Measurements from ENCODE around the gene EYS. TPM values are rescaled to one million over a fixed set of nuclear protein-coding genes. Genes with fewer than 3 reads are reported as not detected.

Gene EYS
- total RNA-seq, 1 experiment from 2014 or later = 1.5 TPM

- Mint-ChIP-seq H3K27ac (ENCODE audit: low read depth, unreplicated experiment) (no peak overlapping the region), H3K27me3 (ENCODE audit: insufficient read depth, unreplicated experiment) (no peaks in the 10 kb centered on the region), H3K36me3 (ENCODE audit: insufficient read depth, unreplicated experiment) (no peaks in the 10 kb centered on the region), H3K4me1 (ENCODE audit: insufficient read depth, unreplicated experiment) (no peaks in the 10 kb centered on the region), H3K9me3 (ENCODE audit: unreplicated experiment) (peaks cover 9% of the 10 kb centered on the region), H3K4me3 (ENCODE audit: unreplicated experiment) (no peak overlapping the region)
- DNase-seq (ENCODE audit: unreplicated experiment) = peak; percentile 27
- no peak for TF ChIP-seq CTCF (IDR thresholded peaks at IDR 0.05; ENCODE audit: unreplicated experiment)
- POLR2A ChIA-PET = interaction anchor here (0.7 kb wide), 1 partner anchor 175 kb away, joined by 3 read pairs; no protein-coding TSS in a partner anchor
- no TSS peak for BruUV-seq (replicated peaks)
- intact Hi-C loops (cut with micrococcal nuclease) = no loop called here
- CTCF ChIA-PET = no interaction called here
These were observed 1643.9 kb downstream of the EYS start for GRCh38 chr6:64062960-64063683.

GRCh38 chr6:64054861-64055260 is 1652.2 kb downstream of the EYS start:
- intact Hi-C loops (cut with micrococcal nuclease) = no loop called here
- no TSS peak for BruUV-seq (replicated peaks)
- no peaks in the 10 kb centered on the region for H3K27me3 Mint-ChIP-seq (ENCODE audit: insufficient read depth, unreplicated experiment)
- H3K4me1 Mint-ChIP-seq (ENCODE audit: insufficient read depth, unreplicated experiment) = peaks cover 6% of the 10 kb centered on the region
- H3K4me3 Mint-ChIP-seq (ENCODE audit: unreplicated experiment) = no peak overlapping the region
- H3K27ac Mint-ChIP-seq (ENCODE audit: low read depth, unreplicated experiment) = no peak overlapping the region
- TF ChIP-seq CTCF (IDR thresholded peaks at IDR 0.05; ENCODE audit: unreplicated experiment) = no peak
- no peak for DNase-seq (ENCODE audit: unreplicated experiment)
- no peaks in the 10 kb centered on the region for H3K36me3 Mint-ChIP-seq (ENCODE audit: insufficient read depth, unreplicated experiment)
- CTCF ChIA-PET = no interaction called here
- POLR2A ChIA-PET = no interaction called here
- no peaks in the 10 kb centered on the region for H3K9me3 Mint-ChIP-seq (ENCODE audit: unreplicated experiment)

GRCh38 chr6:64050590-64050989 is 1656.4 kb downstream of the EYS start:
- peak; percentile 5 for DNase-seq (ENCODE audit: unreplicated experiment)
- Mint-ChIP-seq H3K36me3 (ENCODE audit: insufficient read depth, unreplicated experiment) (no peaks in the 10 kb centered on the region), H3K27ac (ENCODE audit: low read depth, unreplicated experiment) (no peak overlapping the region), H3K4me3 (ENCODE audit: unreplicated experiment) (no peak overlapping the region), H3K4me1 (ENCODE audit: insufficient read depth, unreplicated experiment) (peaks cover 6% of the 10 kb centered on the region), H3K9me3 (ENCODE audit: unreplicated experiment) (no peaks in the 10 kb centered on the region), H3K27me3 (ENCODE audit: insufficient read depth, unreplicated experiment) (no peaks in the 10 kb centered on the region)
- ChIA-PET POLR2A (no interaction called here), CTCF (no interaction called here)
- BruUV-seq (replicated peaks) = no TSS peak
- TF ChIP-seq CTCF (IDR thresholded peaks at IDR 0.05; ENCODE audit: unreplicated experiment) = no peak
- intact Hi-C loops (cut with micrococcal nuclease) = no loop called here

- no peak overlapping the region for H3K27ac Mint-ChIP-seq (ENCODE audit: low read depth, unreplicated experiment)
- H3K4me1 Mint-ChIP-seq (ENCODE audit: insufficient read depth, unreplicated experiment) = peaks cover 6% of the 10 kb centered on the region
- H3K27me3 Mint-ChIP-seq (ENCODE audit: insufficient read depth, unreplicated experiment) = no peaks in the 10 kb centered on the region
- TF ChIP-seq CTCF (IDR thresholded peaks at IDR 0.05; ENCODE audit: unreplicated experiment) = no peak
- no TSS peak for BruUV-seq (replicated peaks)
- CTCF ChIA-PET = no interaction called here
- POLR2A ChIA-PET = no interaction called here
- H3K4me3 Mint-ChIP-seq (ENCODE audit: unreplicated experiment) = no peak overlapping the region
- no peak for DNase-seq (ENCODE audit: unreplicated experiment)
- intact Hi-C loops (cut with micrococcal nuclease) = no loop called here
- no peaks in the 10 kb centered on the region for H3K9me3 Mint-ChIP-seq (ENCODE audit: unreplicated experiment)
- no peaks in the 10 kb centered on the region for H3K36me3 Mint-ChIP-seq (ENCODE audit: insufficient read depth, unreplicated experiment)
These were observed 1657.3 kb downstream of the EYS start for GRCh38 chr6:64049736-64050135.

All from MCF 10A (cell line).